Kidney capillary endothelial cell (primary cell): ENCODE data around the gene DGCR6L.
"Not testable (repeated sequence)": the region's sequence is repeated elsewhere in the genome, so short reads cannot be mapped to it uniquely, and the experiment has no call there.

Source experiments
- DNase-seq: peaks from one replicate; pipeline ENCODE4 v3.0.0-alpha.2; 2018; ENCODE audit warnings: low spot score

DGCR6L gene

DNA sequence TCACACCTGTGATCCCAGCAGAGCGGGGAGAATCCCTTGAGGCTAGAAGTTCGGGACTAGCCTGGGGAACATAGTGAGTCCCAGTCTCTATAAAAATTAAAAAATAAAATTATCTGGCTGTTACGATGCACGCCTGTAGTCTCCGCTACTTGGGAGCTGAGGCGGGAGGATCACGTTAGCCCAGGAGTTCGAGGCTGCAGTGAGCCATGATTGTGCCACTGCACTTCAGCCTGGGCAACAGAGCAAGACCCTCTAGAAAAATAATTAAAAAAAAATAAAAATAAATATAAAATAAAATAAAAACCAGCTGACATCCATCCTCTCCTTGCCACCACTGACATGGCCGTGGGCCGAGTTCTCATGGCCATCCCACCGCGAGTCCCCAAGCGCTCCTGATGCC lies 44.0 kb downstream of the DGCR6L start:
- no peak for DNase-seq

DNA sequence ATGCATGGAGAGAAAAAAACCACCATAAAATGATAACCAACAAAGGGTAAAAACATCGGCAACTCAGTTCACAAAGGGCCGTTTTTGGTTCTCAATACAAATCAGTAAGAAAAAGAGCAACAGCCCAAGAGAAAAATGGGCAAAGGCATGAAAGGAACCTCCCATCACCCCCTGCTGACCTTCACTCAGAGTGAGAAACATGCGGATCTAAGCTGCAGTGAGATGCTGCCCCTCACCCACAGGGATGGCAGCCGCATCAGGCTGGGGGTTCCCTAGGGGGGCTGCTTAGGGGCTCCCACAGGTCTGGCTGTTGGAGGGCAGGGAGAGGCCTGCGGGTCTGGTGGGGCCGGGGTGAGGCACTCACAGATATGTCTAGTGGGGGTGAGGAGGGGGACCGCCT lies 44.5 kb downstream of the DGCR6L start:
- DNase-seq = not testable (repeated sequence)

DNA sequence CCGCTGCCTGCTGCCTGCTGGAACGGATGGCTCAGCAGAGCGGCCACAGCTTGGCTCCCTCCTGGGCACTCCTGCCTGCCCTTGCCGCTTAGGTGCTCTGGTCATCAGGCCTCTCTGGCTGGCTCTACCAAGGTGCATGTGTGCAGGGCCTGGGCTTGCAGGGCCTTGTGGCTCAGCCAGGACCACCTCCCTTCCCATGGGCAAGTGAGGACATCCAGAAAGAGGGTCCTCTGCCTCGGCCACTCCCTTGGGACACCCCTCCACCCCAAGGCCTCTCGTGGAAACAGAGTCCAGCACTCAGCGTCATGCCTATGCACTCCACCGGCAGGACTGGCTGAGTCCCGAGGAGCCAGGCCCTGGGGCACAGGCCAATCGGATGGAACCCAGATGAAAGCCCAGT lies 45.5 kb downstream of the DGCR6L start:
- not testable (repeated sequence) for DNase-seq

DNA sequence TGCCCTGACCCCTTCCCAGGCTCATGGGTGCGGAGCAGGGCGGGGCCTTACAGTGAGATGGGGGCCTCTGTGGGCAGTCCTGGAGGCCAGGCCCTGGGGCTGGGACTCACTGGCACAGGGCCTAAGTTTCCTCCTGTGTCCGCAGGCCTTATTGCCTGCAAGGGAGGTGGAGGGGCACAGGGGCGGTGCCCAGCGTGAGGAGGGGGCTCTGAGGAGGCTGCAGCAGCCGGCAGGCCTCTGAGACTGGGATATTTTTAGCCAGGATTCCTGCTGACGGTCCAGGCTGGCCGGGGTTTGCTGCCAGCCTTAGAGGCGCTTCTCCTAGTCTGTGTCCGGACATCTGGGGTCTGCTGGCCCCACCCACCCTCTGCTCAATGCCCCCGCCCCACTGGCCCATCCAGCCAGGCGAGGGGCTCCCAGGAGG lies 46.1 kb downstream of the DGCR6L start:
- no peak for DNase-seq

DNA sequence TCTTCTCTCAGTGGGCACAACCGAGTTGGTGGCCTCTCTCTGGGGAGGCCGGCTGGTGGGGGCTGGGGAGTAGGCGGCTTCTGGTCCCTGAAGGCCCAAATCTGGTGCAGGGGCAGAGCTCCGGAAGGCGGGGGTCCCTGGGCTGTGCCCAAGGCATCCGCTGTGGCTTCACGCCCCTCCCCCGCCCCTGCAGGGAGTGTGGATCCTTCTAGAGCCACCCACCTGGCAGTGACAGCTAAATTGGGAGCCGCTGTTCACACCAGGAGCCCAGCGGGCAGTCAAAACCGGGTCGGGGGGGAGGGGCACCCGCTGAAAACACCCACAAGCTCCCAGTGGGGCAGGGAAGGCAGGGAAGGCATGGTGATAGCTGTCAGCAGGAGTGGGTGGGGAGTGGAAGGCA lies 47.2 kb downstream of the DGCR6L start:
- DNase-seq = no peak

DNA sequence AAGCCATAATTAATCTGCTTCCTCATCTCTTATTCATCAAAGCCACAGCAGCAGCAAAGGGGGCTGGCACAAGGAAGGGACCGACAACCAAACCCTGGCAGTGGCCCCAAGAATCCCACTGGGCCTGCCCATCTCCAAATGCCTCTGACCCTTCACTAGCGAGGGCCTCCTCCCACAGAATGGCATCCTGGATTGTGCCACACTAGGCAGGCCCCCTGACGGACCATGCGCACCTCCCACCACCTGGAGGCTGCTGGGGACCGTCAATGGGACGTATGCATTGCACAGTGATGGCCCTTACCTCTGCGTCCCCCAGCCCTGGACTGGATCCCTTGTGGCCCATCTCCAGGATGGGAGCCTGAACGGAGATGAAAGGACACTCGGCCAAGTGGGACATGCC lies 47.7 kb downstream of the DGCR6L start:
- no peak for DNase-seq

DNA sequence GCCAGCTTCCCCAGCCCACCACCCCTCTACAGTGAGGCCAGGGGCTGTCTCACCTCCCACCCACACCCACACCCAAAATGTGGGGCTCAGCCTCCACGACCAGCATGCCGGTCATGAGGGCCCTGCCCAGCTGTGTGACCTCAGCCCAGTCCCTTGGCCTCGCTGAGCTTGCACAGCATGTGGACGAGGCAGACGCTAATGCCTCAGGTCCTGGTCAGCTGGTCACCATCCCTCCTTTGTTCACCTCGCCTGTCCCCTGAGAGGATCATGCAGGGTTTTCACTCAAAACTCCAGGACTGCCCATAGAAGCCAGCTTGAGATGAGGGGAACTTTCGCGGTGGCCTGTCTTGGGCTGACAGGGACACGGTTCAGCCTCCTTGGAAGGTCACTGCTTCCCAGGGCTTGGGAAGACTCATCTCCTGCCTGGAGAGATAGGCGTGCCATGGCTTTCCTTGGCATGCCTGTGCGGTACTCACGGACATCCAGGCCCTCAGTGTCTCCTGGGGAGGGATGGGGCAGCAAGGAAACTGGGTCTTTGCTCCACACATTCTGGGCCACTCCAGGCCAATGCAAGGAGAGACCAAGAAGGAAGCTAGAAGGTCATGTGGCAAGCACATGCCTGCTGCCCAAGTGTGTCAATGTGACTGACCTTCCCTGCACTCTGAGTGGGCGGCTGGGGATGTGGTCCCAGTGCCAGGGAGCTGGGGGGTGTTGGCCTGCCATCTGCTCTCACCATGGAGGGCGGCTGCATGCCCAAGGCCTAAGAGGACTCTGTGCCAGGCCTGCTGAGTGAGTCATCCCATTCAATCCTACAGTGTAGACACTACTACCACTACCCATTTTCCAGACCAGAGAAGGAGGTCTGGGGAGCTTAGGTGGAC lies 48.5 kb downstream of the DGCR6L start:
- DNase-seq = no peak

DNA sequence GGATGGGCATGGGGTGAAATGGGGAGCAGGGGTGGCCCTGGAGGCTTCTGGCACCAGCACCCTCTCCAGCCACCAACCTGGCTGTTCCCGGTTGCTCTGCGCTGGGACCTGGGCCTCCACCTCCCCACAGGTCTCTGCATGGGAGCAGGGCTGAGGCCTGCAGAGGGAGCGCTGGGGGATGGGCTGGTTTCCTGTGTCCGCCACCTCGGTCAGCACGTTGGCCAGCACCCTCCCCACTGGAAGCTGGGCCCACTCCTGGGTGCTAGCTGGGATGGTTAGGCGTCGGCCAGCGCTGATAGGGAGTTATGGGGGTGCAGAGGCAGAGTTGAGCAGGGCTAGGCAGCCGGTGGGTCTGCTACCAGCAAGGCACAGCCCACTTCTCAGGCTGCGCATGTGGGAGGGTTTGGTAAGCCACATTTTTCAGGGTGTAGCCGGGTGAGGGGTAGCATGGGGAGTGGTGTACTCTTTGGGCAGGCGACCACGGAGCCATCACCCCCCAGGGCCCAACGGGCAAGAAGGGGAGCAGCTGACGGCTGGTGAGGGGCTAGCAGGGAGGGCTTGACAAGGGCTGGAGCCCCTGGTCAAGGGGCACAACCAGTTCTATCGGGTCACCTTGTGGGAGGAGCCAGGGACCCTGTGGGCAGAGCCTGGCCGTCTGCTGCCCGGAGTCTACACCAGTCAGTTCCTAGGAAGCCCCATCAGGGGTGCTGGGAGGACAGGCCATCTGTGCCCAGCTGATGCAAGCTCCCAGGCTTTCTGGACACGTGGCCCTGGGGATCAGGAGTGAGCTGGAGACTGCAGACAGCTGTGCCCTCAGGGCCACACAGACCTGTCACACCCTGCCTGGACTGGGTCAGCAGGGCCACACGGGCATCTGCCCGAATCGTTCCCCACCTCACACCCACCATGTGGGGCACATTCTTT lies 49.4 kb downstream of the DGCR6L start:
- DNase-seq = not testable (repeated sequence)

DNA sequence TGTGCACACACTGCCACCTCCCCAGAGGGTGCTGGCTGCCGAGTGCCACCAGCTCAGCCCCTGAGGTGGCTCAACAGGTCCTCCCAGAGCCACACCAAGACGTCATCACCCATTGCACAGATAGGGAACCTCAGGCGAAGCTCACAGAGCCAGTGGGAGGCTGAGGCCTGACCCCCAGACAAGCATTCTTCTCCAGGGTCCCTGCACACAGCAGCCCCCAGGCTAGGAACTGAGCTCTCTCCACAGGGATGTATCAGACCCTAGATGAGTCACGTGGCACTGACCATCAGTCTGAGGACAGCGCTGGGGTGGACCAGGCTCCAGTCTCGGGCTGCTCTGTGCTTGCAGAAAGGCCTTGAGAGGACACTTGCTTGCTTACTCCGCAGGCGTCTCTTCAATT lies 50.2 kb downstream of the DGCR6L start:
- not testable (repeated sequence) for DNase-seq

DNA sequence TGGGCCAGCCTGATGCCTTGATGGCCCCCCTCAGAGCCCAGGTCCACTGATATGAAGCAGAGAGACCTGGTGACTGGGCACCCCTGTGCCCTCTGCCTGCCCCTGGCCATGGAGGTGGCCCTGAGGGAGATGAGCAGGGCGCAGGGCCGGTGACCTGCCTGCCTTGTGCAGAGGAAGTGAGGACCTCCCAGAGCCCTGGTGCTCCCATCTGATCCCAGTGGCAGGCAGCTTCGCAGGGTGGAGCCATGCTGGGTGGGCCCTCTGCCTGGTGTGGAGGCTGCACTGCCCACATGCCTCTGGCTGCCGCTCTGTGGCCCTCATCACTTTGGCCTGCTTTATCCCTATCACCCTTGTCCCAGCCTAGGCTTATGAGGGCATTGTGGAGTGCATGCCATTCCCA lies 50.7 kb downstream of the DGCR6L start:
- DNase-seq = not testable (repeated sequence)

DNA sequence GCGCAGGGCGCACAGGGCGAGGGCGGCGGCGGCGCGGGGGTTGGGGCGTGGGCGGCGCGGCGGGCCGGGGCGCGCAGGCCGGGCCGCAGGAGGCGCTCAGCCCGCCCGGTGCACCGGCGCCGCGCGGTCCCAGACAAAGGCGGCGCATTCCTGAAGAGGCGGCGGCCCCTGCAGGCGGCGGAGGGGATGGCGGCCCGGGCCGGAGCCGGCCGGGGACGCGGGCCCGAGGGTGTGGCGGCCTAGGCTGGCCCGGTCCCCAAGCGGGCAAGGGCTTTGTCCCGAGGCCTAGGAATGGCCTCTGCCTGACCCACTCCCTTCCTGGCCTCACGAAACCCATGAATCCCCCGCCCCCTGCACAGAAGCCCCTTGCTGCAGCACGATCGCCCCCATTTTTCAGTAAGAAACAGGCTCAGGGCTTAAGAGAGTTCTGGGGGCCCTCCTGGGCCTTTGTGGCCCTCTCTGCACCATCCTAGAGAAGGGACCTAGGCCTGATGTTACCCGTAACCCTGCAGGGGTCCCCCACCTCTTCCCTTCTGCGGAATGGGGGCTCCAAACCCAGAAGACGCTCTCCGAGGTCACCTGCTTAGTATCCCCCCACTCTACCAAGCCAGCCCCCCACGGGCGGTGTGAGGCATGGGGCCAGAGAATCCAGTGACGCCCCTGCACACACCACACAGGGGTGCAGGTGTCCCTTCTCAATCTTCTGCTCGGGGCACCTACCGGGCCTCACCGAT lies 51.4 kb downstream of the DGCR6L start, which contains the start of gene RTN4R:
Gene RTN4R, minus strand, starts transcription at position 40 of the 734 bp plus-strand sequence. CDS start 226 bp downstream, outside the sequence.
- peak; percentile 26 for DNase-seq

DNA sequence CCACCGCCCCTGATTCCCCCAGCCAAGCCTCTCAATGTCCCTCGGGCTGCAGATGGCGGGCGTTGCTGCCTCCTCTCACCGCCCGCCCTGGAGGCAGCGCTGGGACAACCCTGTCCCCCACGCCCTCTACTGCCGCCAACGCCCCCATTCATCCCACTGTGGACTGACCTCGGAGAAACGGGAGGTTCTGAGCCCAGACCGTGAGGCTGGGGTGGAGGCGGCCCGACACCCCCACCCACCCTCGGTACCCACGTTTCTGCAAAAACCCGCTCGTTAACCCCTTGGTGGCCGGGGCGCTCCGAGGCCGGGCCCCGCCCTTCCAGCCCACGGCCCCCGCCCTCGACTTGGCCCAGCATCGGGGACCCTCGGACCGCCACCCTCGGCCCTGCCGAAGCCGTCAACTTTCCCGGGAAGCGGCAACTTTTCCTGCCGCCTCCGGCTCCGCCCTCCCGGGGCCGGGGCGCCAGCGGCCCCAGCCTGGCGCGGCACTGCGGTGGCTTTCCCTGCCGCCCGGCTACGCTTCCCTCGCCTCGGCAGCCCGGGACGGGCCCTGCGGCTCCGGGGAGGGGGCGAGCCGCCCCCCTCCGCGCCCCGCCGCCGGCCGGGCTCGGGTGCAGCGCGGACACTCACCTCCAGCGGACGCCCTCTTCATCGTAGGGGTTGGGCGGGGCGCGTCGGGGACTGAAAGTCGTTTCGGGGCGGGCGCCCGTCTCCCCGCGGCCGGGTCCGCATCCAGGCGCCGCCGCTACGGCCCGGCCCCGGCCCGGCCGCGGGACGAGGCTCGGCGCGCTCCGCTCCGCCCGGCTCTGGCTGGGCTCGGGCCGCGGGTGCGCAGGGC lies 52.2 kb downstream of the DGCR6L start:
- DNase-seq = no peak

DNA sequence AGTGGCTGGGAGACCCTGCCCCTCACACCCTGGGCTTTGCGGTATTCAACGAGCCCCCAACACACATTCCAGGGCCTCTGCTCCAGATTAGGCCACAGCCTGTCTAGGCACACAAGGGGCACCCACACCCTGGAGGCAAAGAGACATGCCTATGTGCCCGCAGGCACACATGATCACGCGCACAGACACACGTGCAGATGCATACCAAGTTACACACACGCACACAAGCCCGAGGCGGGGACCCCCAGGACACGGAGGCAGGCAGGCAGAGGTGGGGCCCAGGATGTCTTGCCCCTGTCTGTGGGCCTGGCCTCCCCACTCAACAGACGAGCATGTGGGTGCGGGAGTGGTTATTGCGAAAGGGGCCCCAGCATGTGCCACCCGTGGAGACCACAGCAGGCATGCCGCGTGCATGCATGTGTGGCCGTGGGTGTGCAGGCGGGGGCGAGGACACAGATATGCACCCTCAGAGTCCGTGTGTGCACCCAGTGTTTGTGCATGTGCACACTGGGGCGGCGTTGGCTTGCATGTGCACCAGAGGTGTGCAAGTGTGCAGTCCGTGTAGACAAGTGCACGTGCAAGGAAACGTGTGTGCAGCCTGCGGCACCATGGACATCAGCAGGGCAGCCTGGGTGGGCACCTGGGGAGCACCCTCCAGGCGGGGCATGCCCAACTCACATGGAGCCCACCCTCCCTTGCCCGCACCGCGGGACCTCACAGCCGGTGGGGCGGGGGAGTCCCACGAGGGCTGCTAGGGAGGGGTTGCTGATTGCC lies 53.0 kb downstream of the DGCR6L start:
- DNase-seq = not testable (repeated sequence)

DNA sequence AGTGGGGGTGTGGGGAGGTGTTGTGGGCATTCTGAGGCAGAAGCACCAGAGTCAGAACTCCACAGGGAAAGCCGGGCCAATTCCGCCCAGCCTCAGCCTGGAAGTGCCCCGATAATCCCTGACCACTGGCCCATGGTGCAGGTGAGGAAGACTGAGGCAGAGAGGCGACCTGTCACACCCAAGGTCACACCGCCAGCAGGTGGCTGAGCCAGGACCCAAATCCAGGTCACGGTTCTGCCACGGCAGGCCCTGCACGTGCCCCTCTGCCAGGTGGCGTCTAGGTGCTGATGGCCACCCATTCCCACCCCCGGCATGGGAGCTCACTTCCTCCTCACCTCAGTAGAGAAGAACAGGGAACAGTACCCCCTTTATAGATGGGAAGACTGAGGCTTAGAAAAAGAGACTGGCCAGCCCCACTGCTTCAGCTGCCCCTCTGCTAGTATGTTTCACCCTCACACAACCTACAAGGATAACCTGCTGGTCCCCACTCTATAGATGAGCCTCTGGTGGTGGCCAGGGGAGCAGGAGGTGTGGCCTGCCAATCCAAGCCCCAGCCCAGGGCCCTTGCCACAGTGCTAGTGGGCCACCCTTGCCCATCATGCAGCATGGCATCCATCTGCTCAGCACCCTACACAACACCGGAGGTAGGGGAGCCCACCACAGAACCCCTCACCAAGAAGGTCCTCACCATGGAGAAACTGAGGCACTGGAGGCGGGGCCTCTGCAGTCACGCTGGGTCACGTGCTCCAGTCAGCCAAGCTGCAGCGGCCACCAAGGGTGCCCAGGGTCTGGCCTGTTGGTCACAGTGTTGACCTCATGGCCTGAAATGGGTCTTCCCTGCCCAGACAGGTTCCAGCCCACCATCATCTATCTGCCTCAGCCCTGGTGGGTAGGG lies 53.8 kb downstream of the DGCR6L start:
- not testable (repeated sequence) for DNase-seq

DNA sequence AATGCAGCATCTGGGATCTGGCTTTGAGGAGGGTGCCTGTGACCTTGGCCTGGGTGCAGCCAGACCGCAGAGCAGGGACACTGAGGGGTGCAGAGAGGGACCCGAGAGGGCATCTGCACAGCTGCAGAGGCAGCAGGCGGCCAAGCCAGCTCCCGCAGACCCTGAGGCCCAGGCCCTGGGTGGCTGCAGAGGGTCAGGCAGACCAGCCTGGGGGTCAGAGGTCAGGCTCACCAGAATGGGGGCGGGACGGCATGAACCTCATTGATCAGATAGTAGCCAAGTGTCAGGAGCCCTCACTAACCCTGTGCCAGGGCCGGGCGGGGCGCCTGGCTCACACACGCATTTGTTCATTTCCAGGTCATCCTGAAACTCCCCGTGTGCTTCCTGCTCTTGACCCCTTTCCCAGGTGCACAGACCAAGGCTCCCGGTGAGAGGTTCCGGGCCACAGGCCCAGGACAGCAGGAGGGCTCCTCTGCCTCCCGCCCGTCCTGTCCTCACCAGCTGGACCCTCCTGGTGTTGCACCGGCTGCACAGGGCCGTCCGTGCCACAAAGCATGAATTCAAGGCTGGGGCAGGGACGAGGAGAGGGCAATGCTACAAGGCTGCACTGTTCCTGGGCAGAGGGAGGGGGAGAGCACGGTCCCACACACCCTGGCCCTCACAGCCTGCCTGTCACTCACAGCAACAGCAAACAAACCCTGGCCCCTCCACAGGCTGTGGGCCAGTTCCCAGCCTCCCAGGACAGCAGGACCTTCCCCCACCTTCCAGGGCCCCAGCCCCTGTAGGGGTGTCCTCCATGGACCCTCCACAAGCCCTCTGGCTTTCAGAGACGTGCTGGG lies 55.0 kb downstream of the DGCR6L start:
- DNase-seq = no peak
